ENCODE results near the gene IL17C.

IL17C gene

DNA sequence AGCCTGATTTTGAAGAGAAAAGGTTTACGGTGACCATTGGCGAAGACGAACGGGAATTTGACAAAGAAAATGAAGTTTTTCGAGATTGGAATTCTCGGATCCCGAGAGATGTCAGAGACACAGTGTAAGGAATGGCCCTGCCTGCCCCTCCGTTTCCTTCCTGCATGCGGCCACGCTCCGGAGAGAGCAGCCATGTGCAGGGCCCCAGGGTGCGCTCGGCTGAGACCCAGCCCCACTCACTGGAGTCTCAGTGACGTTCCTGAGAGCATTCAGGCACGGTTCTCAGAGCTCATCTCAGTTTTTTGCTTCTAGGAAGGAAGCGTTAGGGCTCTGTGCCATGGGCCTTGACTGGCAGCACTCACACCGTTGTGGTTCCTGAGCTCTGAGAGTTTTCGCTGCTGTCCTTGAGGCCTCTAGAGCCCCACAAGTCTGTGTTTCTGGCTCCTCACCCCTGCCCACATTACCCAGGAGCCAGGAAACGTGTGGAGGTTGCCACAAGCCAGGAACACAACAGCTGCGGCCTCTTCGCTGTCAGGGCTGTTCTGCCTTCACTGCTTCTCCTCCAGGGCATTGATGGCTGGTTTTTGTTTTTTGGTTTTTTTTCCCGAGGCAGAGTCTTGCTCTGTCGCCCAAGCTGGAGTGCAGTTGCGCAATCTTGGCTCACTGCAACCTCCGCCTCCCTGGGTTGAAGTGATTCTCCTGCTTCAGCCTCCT, 38.4 kb upstream of the IL17C start:
- CTCF ChIA-PET, result no interaction called here
- Histone ChIP-seq H3K4me1 (ENCODE audit: control extremely low read depth in 1 of 4, control insufficient read depth in 4 of 4, insufficient read depth in 4 of 4, low read length in 3 of 4) (peaks cover 0 to 19% (median 12%) of the 10 kb centered on the region in 4 experiments), H3K36me3 (ENCODE audit: control insufficient read depth in 4 of 4, insufficient read depth in 4 of 4, low read length in 3 of 4) (peaks cover 8 to 63% (median 44%) of the 10 kb centered on the region in 4 experiments), H3K9me3 (ENCODE audit: control extremely low read depth in 1 of 5, control insufficient read depth in 4 of 5, insufficient read depth in 2 of 5, low read depth in 1 of 5, low read length in 4 of 5) (no peaks in the 10 kb centered on the region), H3K27ac (ENCODE audit: insufficient read depth in 1 of 2, low read depth in 1 of 2, low read length in 2 of 2, poor library complexity in 1 of 2, severe bottlenecking in 2 of 2) (no peak overlapping the region), H3K4me3 (ENCODE audit: control insufficient read depth in 1 of 7, extremely low read depth in 1 of 7, insufficient read depth in 4 of 7, low read depth in 2 of 7, low read length in 6 of 7) (no peak overlapping the region), H3K27me3 (replicated peaks in 2 of 5; ENCODE audit: control insufficient read depth in 4 of 5, insufficient read depth in 5 of 5, low read length in 4 of 5) (no peaks in the 10 kb centered on the region)
- POLR2A ChIA-PET, result interaction anchor here (0.6 to 1.4 kb wide), 3 partner anchors 9 to 32 kb away, joined by 3 to 6 read pairs (median 4); partner anchors contain the start of gene ZC3H18
- peak in 2 of 3 donors; percentile 18 to 22 for DNase-seq
- WGBS (ENCODE audit: insufficient coverage), result 89% methylated on average over 24 of the region's 25 CpGs

DNA sequence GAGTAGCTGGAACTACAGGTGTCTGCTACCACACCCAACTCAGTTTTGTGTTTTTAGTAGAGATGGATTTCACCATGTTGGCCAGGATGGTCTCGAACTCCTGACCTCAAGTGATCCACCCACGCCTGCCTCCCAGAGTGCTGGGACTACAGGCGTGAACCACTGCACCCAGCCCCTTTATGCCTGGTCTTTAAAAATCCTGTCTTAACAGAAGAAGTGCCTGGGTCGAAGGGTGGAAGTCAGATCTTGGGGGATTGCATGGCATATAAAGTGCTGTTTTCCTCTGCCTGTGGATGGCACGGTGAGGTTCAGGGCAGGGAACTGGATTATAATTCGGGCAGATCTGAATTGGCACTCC, 37.9 kb upstream of the IL17C start:
- H3K36me3 ChIP-seq (ENCODE audit: control insufficient read depth in 4 of 4, insufficient read depth in 4 of 4, low read length in 3 of 4), result peaks cover 12 to 65% (median 47%) of the 10 kb centered on the region in 4 experiments
- H3K9me3 ChIP-seq (ENCODE audit: control extremely low read depth in 1 of 5, control insufficient read depth in 4 of 5, insufficient read depth in 2 of 5, low read depth in 1 of 5, low read length in 4 of 5), result no peaks in the 10 kb centered on the region
- no peaks in the 10 kb centered on the region for H3K27me3 ChIP-seq (replicated peaks in 2 of 5; ENCODE audit: control insufficient read depth in 4 of 5, insufficient read depth in 5 of 5, low read length in 4 of 5)
- ChIA-PET POLR2A (no interaction called here), CTCF (interaction anchor here (0.6 kb wide), 1 partner anchor 69 kb away, joined by 3 read pairs; no protein-coding TSS in a partner anchor)
- peaks cover 0 to 19% (median 12%) of the 10 kb centered on the region in 4 experiments for H3K4me1 ChIP-seq (ENCODE audit: control extremely low read depth in 1 of 4, control insufficient read depth in 4 of 4, insufficient read depth in 4 of 4, low read length in 3 of 4)
- no peak for DNase-seq
- WGBS (ENCODE audit: insufficient coverage), result 98% methylated on average over 6 of the region's 6 CpGs
- H3K27ac ChIP-seq (ENCODE audit: insufficient read depth in 1 of 2, low read depth in 1 of 2, low read length in 2 of 2, poor library complexity in 1 of 2, severe bottlenecking in 2 of 2), result no peak overlapping the region
- H3K4me3 ChIP-seq (ENCODE audit: control insufficient read depth in 1 of 7, extremely low read depth in 1 of 7, insufficient read depth in 4 of 7, low read depth in 2 of 7, low read length in 6 of 7), result no peak overlapping the region

DNA sequence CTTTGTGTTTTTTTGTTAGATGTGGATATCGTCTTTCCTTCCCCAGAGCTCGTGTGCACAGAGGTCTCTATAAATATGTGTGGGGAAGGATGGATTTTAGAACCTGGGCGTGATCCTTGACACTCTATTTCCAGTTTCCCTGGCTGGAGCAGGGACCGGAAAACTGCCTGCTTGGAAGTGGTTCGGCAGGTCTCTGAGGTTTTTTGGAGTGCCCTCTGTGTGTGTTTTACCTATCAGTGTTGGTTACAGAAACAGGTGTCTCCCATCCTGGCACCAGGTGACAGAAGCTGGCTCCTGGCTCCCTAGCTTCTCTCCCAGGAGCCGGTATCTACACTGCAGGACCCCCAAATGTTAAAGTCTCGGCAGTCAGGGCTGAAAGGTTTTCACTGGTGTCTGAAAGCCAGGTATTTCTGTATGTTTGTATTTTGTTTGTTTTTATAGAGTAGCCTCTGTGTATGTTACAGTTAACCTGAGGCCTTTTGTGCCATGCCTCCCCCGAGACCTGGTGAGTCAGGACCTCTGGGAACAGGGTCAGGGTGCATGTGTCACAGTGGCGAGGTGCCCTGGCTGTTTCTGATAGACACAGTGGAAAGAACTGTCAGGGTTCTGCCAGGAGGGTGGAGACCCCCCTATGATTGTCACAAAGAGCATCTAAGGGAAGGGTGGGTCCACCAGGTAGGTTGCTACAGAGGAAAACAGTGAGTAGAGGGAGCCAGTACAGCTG, 36.9 kb upstream of the IL17C start:
- no peaks in the 10 kb centered on the region for H3K27me3 ChIP-seq (replicated peaks in 2 of 5; ENCODE audit: control insufficient read depth in 4 of 5, insufficient read depth in 5 of 5, low read length in 4 of 5)
- peaks cover 17 to 72% (median 54%) of the 10 kb centered on the region in 4 experiments for H3K36me3 ChIP-seq (ENCODE audit: control insufficient read depth in 4 of 4, insufficient read depth in 4 of 4, low read length in 3 of 4)
- POLR2A ChIA-PET, result no interaction called here
- CTCF ChIA-PET, result interaction anchor here (0.6 kb wide), 1 partner anchor 68 kb away, joined by 3 read pairs; no protein-coding TSS in a partner anchor
- no peak for DNase-seq
- no peak overlapping the region for H3K4me3 ChIP-seq (ENCODE audit: control insufficient read depth in 1 of 7, extremely low read depth in 1 of 7, insufficient read depth in 4 of 7, low read depth in 2 of 7, low read length in 6 of 7)
- no peak overlapping the region for H3K27ac ChIP-seq (ENCODE audit: insufficient read depth in 1 of 2, low read depth in 1 of 2, low read length in 2 of 2, poor library complexity in 1 of 2, severe bottlenecking in 2 of 2)
- peaks cover 0 to 19% (median 12%) of the 10 kb centered on the region in 4 experiments for H3K4me1 ChIP-seq (ENCODE audit: control extremely low read depth in 1 of 4, control insufficient read depth in 4 of 4, insufficient read depth in 4 of 4, low read length in 3 of 4)
- no peaks in the 10 kb centered on the region for H3K9me3 ChIP-seq (ENCODE audit: control extremely low read depth in 1 of 5, control insufficient read depth in 4 of 5, insufficient read depth in 2 of 5, low read depth in 1 of 5, low read length in 4 of 5)
- WGBS (ENCODE audit: insufficient coverage), result 98% methylated on average over 5 of the region's 9 CpGs

DNA sequence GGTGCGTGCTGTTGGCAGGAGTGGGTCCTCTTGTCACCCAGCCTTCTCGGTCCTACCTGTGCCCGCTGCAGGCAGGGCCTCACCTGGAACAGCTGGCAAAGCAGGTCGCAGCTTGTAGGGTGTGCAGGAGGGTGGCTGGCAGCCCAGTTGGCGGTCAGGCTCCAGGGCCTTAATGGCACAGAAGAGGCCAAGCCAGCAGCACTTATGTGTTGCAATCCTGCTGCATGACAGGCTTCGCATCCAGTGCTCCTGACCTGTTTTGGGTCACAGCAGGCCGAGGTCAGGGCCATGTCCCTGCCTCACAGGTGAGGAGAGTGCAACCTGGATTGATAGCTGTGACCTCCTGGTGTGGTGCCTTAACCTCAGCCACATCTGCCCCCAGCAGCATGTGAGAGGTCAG, 36.3 kb upstream of the IL17C start:
- ChIA-PET CTCF (no interaction called here), POLR2A (no interaction called here)
- WGBS (ENCODE audit: insufficient coverage), result 100% methylated on average over 6 of the region's 7 CpGs
- DNase-seq, result no peak
- Histone ChIP-seq H3K4me3 (ENCODE audit: control insufficient read depth in 1 of 7, extremely low read depth in 1 of 7, insufficient read depth in 4 of 7, low read depth in 2 of 7, low read length in 6 of 7) (no peak overlapping the region), H3K9me3 (ENCODE audit: control extremely low read depth in 1 of 5, control insufficient read depth in 4 of 5, insufficient read depth in 2 of 5, low read depth in 1 of 5, low read length in 4 of 5) (no peaks in the 10 kb centered on the region), H3K27me3 (replicated peaks in 2 of 5; ENCODE audit: control insufficient read depth in 4 of 5, insufficient read depth in 5 of 5, low read length in 4 of 5) (no peaks in the 10 kb centered on the region), H3K4me1 (ENCODE audit: control extremely low read depth in 1 of 4, control insufficient read depth in 4 of 4, insufficient read depth in 4 of 4, low read length in 3 of 4) (peaks cover 0 to 21% (median 12%) of the 10 kb centered on the region in 4 experiments), H3K36me3 (ENCODE audit: control insufficient read depth in 4 of 4, insufficient read depth in 4 of 4, low read length in 3 of 4) (peaks cover 19 to 78% (median 59%) of the 10 kb centered on the region in 4 experiments), H3K27ac (ENCODE audit: insufficient read depth in 1 of 2, low read depth in 1 of 2, low read length in 2 of 2, poor library complexity in 1 of 2, severe bottlenecking in 2 of 2) (no peak overlapping the region)

DNA sequence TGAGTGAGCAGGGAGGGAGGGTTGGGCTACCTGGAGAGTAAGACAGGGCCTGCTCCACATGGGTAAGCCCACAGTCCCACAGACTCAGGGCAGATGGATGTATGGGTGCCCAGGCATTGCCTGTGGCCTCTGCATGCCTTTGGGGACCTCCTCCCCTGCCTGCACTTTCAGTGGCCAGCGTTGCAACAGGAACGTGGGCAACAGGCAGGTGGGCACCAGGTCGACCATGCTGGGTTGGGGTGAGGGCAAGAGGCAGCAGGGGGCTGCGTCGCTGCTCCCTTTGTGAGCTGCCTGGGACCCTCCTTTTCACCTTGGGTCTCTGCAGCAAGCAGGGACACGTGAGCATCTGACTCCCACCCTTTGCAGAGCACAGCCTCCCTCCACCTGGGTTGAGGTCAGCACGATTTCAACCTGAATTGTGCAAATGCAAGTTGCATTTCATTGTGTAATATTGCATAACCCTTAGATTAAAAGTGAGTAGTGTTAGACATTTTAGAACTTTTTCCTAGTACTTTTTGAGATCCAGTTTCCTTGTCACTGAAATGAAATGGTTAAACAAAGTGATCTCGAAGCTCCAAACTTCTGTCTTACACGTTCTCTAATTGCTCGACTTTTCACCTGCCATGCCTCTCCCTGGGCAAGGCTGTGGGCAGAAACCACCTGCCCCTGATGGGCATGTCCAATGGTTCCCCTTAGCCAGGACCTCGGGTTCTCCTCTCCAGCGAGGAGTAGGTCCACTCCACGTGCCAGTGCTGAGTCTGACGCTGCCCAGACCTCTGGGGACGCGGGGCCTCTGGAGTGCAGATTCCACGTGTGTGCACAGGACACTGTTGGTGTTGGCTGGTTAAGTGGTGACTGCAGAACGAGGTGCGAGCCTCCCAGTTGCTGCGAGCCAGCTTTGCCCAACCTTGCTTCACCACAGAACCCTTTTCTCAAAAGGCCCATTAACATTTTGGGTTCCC, 32.9 kb upstream of the IL17C start:
- H3K36me3 ChIP-seq (ENCODE audit: control insufficient read depth in 4 of 4, insufficient read depth in 4 of 4, low read length in 3 of 4), result peaks cover 22 to 78% (median 59%) of the 10 kb centered on the region in 4 experiments
- ChIA-PET CTCF (no interaction called here), POLR2A (no interaction called here)
- WGBS (ENCODE audit: insufficient coverage), result 97% methylated on average over 13 of the region's 20 CpGs
- H3K4me3 ChIP-seq (ENCODE audit: control insufficient read depth in 1 of 7, extremely low read depth in 1 of 7, insufficient read depth in 4 of 7, low read depth in 2 of 7, low read length in 6 of 7), result no peak overlapping the region
- no peaks in the 10 kb centered on the region for H3K9me3 ChIP-seq (ENCODE audit: control extremely low read depth in 1 of 5, control insufficient read depth in 4 of 5, insufficient read depth in 2 of 5, low read depth in 1 of 5, low read length in 4 of 5)
- H3K27ac ChIP-seq (ENCODE audit: insufficient read depth in 1 of 2, low read depth in 1 of 2, low read length in 2 of 2, poor library complexity in 1 of 2, severe bottlenecking in 2 of 2), result no peak overlapping the region
- peaks cover 0 to 2% (median 0%) of the 10 kb centered on the region in 4 experiments for H3K4me1 ChIP-seq (ENCODE audit: control extremely low read depth in 1 of 4, control insufficient read depth in 4 of 4, insufficient read depth in 4 of 4, low read length in 3 of 4)
- DNase-seq, result no peak
- no peaks in the 10 kb centered on the region for H3K27me3 ChIP-seq (replicated peaks in 2 of 5; ENCODE audit: control insufficient read depth in 4 of 5, insufficient read depth in 5 of 5, low read length in 4 of 5)

DNA sequence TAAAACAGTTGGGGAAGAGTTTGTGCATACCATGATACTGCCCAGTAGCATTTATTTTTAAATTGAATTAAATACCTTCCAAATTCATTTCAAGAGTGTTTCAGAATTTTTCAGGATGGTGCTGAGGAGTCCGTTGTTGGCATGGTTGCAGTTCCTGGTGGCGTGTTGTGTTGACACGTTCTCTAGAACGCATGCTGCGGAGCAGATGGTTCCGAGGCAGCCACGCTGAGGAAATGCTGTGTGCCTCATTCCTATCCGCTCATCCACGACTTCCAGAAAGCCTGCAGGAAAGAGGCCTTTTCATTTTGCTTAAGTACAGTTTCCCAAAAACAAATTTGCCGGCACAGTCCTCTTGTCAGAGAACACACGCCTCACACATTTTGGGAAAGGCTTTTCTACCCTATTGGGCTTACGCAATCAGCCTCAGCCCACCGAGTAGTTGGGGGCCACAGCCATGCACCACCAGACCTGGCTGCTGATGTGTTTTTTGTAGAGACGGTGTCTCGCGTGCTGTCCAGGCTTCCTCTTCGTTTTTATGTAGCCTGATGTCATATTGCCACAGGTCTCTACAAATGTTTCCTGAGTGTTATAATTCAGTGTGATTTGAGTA, 32.1 kb upstream of the IL17C start:
- peaks cover 22 to 78% (median 60%) of the 10 kb centered on the region in 4 experiments for H3K36me3 ChIP-seq (ENCODE audit: control insufficient read depth in 4 of 4, insufficient read depth in 4 of 4, low read length in 3 of 4)
- H3K27ac ChIP-seq (ENCODE audit: insufficient read depth in 1 of 2, low read depth in 1 of 2, low read length in 2 of 2, poor library complexity in 1 of 2, severe bottlenecking in 2 of 2), result no peak overlapping the region
- ChIA-PET POLR2A (no interaction called here), CTCF (interaction anchor here (1.3 kb wide), 1 partner anchor 10 kb away, joined by 3 read pairs; no protein-coding TSS in a partner anchor)
- no peaks in the 10 kb centered on the region for H3K9me3 ChIP-seq (ENCODE audit: control extremely low read depth in 1 of 5, control insufficient read depth in 4 of 5, insufficient read depth in 2 of 5, low read depth in 1 of 5, low read length in 4 of 5)
- no peak overlapping the region for H3K4me3 ChIP-seq (ENCODE audit: control insufficient read depth in 1 of 7, extremely low read depth in 1 of 7, insufficient read depth in 4 of 7, low read depth in 2 of 7, low read length in 6 of 7)
- DNase-seq, result no peak
- H3K27me3 ChIP-seq (replicated peaks in 2 of 5; ENCODE audit: control insufficient read depth in 4 of 5, insufficient read depth in 5 of 5, low read length in 4 of 5), result no peaks in the 10 kb centered on the region
- peaks cover 0 to 2% (median 0%) of the 10 kb centered on the region in 4 experiments for H3K4me1 ChIP-seq (ENCODE audit: control extremely low read depth in 1 of 4, control insufficient read depth in 4 of 4, insufficient read depth in 4 of 4, low read length in 3 of 4)
- WGBS (ENCODE audit: insufficient coverage), result 96% methylated on average over 17 of the region's 17 CpGs
